HG02759 (cell line): ENCODE results near the gene PRKG1.

Experiments used
- ATAC-seq: cut with Tn5 transposase; IDR thresholded peaks from one replicate; pipeline ENCODE4 v1.9.1; 2021; ENCODE audit warnings: mild to moderate bottlenecking, moderate library complexity; ENCODE audit not compliant: unreplicated experiment

PRKG1 gene

DNA sequence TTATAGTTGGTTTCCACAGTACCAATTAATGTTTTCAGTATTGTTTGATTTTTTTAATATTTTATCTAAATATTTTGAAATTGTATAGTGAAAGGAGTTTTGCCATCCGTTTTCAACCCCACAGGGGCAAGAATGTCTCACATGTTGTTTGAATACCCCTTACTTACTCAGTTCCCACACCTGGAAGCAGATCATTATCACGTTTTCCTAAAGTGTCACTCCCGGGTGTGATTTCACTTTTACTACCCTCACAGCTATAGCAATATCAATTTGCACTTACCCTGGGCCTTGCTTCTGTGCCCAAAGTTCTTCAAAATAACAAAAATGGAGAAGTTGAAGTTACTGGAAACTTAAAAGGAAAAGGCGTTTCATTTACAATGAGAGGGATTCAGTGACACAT is 397.0 kb downstream of the PRKG1 start:
- no peak for ATAC-seq

DNA sequence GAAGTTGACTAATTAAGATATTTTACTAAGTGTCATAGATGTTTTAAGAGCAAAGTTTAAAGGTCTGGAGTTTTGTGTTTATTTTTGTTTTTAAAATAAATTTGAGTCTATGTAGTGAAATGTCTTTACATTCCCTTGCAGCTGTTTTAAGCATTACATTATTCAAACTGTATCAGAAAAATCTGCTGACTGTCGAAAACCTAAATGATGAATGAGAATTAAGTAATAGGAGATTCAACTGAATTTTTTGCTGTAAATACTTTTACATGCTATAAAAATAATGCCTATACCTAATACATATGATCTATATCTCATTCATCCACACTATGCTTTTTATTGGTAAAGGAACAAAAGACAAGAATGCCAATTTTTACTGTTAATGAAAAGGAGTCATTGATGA is 397.9 kb downstream of the PRKG1 start:
- no peak for ATAC-seq

DNA sequence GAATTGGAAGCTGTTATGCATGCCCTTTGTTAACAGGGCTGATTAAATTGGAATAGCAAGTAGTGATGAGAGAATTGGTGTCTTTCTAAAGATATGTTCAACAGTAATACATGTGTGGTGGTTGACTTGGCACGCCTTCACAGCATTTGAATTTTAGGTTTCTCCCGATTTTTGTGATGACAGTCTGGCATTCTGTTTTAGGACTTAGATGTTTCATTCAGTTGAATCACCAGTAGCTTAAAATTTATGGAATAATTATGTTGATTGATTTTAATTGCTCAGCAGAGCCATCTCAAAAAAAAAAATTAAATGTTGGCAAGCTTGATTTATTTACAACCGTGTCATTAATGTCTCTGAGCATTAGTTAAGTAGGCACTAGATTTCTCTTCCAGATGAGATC is 405.4 kb downstream of the PRKG1 start:
- ATAC-seq, result no peak

DNA sequence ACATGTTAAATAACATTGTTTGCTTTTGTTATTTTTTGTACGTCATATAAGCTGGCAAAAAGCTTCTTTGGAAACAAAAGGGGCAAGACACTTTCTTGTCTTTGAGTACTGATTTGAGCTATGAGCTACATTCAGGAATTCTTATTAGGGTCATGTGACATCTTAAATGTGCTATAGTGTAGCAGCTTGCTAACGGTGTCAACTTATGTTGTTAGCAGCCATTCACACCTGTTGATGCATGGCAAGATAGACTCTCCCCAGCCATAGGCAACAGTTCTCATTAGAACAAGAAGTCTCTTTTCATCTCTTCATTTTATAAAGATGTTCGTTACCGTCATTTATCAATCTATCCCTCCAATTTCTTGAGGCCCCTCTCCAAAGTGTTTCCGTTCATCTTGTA is 411.4 kb downstream of the PRKG1 start:
- no peak for ATAC-seq

DNA sequence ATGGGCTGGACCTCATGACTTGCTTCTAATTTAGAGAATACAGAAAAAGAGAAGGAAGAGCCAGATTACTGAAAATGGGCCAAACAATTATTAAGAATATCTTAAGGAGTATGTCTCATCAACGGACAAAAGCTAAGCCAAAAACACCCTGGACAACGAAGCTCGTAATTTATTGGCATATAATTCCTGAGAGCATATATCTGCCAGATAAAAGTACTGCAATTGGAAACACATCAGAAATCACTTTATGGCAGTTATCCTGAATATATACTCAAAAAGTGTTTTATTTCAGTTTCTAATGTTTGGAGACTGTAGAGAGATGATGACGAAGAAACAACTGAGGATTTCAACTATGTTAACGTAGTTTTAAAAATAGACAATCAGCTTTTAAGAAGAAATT is 413.3 kb downstream of the PRKG1 start:
- ATAC-seq, result no peak

DNA sequence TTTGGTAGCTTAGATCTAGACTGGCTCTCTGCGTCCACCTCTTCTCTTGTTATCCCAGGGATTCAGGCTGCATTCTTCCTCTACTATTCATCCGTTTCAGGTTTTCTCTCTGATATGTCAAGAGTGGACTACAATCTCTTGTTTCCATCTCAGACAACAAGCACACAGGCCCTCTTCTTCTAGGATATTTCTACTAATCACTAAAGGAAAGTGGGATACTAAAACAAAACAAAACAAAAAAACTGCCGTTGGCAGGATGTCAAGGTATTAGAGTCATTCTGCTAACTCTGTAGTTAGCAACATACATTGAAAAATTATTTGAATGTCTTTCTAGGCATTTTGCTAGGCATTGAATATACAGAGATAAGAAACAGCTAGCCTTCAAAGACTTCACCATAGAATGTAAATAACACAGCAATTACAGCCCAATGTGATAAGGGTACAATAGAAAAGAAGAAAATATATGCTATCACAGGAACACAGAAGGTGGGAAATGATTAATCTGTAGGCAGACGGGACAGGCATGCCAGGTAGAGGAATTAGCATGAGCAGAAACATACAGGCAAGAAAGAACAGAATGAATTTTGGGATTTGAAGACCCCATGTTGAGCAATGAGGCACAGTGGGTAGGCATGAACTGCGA is 414.6 kb downstream of the PRKG1 start:
- no peak for ATAC-seq

DNA sequence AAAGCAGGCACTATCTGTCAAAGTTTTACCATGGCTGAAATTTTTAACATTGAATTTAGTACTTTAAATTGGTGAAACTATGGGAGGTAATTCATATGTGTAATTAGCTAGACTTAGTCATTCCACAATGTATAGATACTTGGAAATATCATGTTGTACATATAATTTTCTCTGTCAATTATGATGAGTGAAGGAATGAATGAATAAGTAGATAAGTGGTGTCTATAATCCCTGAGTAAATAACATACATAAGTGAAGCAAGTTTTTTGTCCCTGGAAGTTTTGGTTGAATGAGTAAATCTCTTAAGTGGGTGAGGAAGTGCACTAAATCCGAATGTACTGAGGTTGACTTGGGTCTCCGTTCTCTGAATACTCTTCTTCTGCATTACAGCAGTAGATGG is 424.1 kb downstream of the PRKG1 start:
- ATAC-seq, result no peak

DNA sequence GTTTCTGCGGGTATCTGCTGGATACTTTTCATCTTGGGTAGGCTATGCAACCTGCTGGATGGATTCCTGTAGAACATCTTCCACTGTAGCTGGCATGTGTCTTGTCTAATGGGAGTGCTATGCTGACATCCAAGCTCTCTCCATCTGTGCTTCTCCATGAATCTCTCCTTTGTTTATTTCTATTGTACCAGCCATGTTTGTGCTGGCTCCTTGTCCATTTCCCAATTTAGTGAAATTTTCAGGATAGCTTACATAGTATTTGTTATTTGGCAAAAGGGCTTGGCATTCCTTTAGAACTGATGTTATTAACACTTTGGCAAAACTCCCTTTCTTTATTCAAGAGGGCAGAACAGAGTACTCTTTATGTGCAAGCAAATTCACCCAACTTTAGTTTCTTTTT is 427.1 kb downstream of the PRKG1 start:
- no peak for ATAC-seq

DNA sequence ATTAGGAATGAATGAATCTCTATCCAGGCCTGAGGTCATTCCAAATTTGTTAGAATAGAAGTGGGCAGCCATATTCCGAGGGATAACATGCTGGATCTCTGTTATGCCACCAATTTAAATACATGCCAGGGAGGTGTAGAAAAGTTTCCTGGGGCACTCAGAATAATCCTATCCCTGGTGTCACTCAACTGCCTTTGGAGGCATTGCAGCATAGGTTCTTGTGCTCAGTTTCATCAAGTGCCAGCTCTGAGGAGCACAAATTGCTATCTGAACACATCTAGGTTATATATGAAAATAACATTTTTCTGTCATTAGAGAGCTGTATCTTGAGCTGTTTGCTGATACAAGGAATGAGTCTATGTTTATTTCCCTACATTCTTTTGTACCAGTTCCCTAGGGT is 427.8 kb downstream of the PRKG1 start:
- ATAC-seq, result no peak

DNA sequence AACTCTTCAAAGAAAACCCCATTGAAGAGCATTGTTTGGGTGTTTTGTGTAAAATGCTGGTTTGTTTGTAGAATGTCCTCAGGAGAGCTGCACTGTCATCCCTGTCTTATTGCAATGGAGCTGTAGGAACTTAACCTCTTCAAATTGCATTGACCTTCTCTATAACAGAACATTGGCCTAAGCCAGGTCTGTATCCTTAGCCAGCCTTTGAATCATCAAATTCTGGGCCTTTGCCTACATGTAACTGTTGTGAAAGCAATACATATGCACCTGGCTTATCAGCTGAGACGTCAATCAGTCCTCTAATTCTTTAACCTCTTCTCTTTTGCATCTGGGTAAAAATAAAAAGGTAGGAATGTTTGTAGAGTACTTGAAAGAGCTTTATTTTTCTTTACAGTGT is 429.1 kb downstream of the PRKG1 start:
- ATAC-seq, result no peak

DNA sequence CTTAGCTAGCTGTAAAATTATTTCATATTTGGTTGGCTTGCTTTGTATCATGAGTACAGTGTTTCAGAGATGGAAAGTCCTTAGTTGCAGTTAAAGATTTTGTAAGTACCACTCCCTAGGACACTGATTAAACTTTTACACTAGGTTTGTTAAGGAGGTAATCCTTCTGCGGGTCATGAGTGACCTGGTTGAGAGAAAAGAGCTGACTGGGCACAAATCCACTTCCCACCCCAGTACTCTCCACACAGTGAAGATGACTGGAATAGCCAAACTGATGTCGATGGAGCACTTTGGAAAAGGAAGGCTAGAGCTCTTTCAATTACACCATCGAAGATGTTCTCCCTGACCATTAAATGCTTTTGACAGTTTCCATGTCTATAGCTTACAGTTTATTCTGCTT is 433.2 kb downstream of the PRKG1 start:
- no peak for ATAC-seq

DNA sequence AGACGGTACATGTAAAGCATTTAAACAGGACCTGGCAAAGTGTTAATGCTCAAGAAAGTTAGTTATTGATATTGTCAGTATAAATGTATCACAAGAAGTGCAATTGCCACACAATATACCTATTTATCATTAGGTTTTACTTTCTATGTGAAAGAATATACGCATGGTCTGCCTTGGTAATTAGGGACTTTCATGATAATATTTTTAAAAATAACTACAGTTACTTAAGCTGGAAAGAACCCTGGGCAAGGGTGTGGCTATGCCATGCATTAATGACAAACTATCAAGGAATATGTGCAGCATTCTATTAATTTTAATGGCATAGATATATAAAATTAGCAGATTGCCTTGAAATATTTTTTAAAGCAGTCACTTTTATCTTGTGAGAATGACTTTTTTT is 433.9 kb downstream of the PRKG1 start:
- ATAC-seq, result no peak

DNA sequence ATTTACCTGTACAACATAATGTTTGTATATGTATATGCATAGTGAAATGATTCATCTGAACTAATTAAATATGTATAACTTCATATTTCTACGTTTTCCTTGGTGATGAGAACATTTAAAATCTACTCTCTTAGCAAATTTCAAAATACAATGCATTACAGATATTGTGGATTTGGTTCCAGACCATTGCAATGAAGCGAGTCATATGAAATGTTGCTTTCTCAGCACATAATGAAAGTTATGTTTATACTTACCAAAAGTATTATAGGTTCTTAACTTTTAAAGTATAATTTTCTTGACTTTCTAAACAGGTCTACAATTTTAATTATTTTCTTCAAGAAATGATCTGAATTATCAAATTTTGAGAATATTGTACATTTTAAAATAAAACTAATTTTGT is 435.9 kb downstream of the PRKG1 start:
- no peak for ATAC-seq

DNA sequence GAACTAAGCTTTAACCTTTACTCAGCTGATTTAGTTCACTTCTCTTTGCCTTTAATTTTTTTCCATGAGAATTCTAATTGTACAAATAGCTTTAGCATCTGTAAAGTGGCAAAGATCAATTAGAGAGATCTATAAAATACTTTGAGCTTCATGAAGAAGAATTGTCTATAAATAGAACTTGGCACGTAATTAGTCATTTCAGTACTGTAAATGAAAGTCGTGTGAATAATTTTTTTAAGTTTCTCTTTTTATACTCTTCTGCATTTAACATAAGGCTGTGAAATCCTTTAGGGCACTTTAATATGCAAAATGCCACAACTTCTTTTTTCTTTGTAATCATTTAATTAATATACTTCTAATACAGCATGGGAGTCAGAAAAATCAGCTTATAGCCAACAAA is 447.3 kb downstream of the PRKG1 start:
- ATAC-seq, result no peak

DNA sequence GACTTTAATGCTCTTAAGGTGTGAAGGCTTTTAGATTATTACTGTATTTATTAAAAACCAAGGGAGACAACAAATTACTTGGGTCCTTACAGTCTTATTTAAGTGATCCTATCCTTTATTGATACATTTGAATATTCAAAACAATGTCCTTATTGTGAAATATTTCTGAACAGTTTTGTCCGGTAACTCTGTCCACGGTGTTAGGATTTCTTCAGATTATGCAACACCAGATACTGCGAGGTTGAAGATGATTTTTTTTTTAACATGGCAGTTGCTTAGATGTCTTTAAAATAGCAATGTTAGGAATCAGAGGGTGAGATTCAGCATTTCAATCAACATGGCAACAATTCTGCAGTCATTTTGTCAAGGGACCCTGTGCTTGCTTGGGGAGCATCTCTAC is 448.6 kb downstream of the PRKG1 start:
- ATAC-seq, result no peak

DNA sequence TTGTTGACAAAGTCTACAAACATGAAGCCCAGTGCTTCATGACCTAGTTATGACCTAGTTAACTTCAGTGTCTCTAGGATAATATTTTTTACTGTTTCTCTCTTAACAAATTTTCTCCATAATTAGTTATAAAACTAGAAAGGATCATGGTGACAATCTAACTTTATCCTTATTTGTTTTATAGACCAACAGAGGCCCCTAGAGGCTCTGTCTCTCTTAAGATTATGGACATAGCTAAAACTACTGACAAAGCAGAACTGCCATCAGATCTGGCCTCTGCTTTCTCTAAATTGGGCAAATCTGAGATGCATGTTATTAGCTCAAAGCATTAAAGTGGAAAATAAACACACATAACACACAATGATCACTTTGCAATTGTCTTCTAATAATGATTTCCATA is 449.2 kb downstream of the PRKG1 start:
- ATAC-seq, result no peak

DNA sequence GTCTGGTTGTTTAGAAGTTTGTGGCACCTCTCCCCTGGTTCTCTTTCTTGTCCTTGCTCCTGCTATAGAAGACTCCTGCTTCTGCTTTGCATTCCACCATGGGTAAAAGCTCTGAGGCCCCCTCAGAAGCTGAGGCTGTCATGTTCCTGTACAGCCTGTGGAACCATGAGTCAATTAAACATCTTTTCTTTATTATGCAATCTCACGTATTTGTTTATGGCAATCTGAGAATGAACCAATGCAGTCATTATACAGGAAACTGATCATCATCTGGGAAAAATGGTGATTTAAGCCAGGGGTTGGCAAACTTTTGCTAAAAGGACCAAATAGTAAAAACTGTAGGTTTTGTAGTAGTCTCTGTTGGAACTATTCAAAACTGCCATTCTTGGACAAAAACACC is 449.8 kb downstream of the PRKG1 start:
- ATAC-seq, result no peak

DNA sequence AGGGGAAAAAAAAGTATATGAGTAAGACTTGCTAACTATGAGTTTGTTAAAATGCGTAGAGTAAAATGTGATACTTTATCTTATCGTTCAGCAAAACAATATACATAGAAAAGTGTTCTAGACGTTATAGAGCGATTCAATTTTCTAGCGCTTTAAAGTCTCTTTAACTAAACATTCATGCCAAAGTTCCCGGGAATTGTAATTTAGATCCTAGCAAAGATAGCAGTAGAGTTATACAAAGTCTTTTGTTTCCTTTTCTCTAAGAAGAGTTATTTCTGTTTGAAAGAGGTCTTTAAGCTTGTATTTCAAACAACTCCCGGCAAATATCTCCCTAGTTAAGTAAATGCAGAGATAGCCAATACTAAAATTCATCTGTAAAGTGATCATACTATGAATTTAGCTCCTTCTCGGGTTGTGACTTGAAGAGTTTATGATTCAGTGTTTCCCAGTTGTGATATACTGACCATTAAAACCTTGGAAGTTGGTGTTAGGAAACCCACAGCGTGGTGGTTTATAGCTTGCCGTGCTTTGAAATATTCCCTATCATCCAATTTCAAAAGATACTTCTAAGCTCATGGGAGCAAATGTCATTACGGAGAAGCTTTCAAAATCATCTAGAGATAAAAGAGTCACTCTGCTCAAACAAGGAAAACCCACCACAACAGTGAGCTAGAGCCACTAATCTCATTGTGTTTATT is 453.4 kb downstream of the PRKG1 start:
- ATAC-seq, result no peak

DNA sequence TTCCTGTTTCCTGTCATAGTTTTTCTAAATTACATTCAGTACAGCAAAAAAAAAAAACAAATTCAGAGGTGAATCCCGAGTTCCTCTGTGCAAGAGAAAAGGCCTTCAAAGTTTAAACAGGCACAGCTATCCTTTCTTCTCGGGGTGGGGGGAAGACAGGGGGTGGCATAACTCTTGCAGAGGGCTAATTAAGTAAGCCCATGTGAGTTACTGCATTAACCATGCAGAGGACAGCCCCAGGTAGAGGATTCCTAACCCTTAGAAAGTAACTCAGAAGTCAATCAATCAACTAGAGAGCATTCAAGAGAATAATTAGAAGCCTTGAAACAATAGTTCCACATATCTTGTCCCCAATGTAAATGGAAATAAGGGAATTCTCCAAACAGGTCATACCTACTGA is 454.2 kb downstream of the PRKG1 start:
- ATAC-seq, result no peak

DNA sequence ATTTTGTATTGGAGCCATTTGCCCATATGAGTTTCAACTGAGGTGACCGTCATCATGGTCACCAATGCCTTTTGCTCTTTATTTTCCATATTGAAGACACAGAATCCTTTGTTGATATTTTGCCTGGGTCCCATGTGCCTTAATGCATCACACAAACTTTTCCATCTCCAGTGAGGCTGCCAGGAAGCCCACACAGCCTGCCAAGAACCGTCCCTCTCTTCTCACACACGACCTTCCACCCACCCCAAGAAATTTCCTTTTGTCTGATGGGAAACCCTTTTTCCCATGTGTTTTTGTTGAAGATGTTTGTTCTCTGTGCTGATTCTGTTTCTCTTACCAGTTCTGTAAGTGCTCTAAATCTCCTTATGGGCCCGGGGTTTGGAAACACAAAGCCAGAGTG is 456.3 kb downstream of the PRKG1 start:
- ATAC-seq, result no peak

DNA sequence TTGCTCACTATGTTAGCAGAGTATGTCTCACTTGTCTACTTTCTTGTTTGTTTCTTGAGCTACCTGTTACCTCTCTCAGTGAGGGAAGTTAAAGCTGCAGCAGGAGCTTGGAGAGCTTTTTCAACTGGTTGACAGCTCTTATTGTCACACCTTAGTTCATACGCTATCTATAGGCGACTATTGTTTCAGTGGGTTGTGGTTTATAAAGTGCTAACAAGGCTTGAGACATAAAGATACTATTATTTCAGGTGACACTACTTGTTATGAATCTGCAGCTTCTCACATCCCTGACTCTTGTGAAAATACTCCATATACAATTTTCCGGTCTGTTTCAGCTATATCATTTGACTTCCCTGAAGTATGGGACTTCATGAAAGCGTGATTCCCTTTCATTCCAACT is 457.8 kb downstream of the PRKG1 start:
- no peak for ATAC-seq

DNA sequence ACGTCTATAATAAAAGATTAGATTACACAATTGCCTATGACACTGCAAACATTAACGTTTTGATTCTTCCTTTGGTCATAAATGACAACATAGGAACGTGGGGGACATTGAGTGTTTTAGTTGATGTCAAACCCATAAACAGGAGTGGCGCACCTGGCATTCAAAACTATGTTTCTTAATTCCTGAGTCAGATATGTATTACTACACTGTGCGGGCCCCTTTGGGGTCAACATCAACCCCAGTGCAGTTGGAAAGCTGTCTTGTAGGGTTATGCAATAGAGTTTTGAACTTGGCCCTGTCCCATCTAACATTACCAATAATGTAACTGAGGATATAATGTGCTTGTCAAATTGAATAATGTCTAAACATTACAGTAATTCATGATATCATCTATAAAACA is 468.6 kb downstream of the PRKG1 start:
- ATAC-seq, result no peak

DNA sequence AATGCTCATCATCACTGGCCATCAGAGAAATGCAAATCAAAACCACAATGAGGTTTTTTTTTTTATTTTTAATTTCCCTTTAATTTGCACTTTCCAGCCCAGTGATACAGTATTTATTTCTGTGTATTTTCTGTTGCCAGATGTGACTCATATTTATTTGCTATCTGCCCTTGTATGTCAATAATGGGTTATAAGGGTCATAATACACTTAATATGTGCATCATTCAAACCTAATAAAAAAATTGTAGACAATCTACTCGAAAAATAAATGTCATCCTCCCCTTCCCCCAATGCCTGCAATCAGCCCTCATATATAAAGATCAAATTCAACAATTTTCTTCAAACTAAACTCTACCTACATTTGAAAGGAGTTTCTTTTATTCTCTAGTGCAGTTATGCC is 470.6 kb downstream of the PRKG1 start:
- no peak for ATAC-seq
